ENCODE measurements around the gene CEP104. TPM values are rescaled to one million over a fixed set of nuclear protein-coding genes. Genes with fewer than 3 reads are reported as not detected.

Gene CEP104
- total RNA-seq, 6 experiments from 2014 or later, result 16.7 to 36.4 (median 26.6) TPM

DNA sequence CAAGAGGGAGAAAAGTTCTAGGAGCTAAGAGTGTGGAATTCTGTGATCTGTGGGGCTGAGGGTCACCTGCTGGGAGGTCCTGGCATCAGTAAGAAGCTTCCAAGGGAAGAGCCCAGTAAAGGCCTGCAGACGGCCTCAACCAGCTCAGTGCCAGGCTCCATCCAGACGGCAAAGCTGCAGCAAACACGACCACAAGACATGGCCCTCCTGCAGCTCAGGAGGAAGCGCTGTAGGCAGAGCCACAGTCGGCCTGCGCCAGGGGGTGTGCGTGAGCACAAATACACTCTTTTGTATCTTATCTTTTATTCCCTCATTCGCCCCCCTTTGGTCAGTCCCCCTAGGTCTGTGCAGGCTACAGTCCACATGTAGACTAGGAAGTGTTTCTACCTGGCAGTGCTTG, 29.7 kb upstream of the CEP104 start:
- Histone ChIP-seq H3K4me1 (no peaks in the 10 kb centered on the region), H3K36me3 (peaks cover 0 to 36% (median 11%) of the 10 kb centered on the region in 4 donors), H3K27me3 (no peaks in the 10 kb centered on the region), H3K27ac (no peak overlapping the region), H3K9me3 (no peaks in the 10 kb centered on the region), H3K4me3 (no peak overlapping the region)
- DNase-seq (peak in 1 of 3 donors; percentile 45), ATAC-seq (no peak)
- no peak for TF ChIP-seq POLR2A (IDR thresholded peaks at IDR 0.05)
- TF ChIP-seq, protein P1, sequence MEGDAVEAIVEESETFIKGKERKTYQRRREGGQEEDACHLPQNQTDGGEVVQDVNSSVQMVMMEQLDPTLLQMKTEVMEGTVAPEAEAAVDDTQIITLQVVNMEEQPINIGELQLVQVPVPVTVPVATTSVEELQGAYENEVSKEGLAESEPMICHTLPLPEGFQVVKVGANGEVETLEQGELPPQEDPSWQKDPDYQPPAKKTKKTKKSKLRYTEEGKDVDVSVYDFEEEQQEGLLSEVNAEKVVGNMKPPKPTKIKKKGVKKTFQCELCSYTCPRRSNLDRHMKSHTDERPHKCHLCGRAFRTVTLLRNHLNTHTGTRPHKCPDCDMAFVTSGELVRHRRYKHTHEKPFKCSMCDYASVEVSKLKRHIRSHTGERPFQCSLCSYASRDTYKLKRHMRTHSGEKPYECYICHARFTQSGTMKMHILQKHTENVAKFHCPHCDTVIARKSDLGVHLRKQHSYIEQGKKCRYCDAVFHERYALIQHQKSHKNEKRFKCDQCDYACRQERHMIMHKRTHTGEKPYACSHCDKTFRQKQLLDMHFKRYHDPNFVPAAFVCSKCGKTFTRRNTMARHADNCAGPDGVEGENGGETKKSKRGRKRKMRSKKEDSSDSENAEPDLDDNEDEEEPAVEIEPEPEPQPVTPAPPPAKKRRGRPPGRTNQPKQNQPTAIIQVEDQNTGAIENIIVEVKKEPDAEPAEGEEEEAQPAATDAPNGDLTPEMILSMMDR (IDR thresholded peaks at IDR 0.05), result no peak
- intact Hi-C loops (cut with DNase I), result no loop called here
- WGBS (ENCODE audit: insufficient coverage, low coverage, low lambda C conversion rate, missing lambda C conversion rate), result no CpG with 5 or more reads among the region's 8 CpGs

DNA sequence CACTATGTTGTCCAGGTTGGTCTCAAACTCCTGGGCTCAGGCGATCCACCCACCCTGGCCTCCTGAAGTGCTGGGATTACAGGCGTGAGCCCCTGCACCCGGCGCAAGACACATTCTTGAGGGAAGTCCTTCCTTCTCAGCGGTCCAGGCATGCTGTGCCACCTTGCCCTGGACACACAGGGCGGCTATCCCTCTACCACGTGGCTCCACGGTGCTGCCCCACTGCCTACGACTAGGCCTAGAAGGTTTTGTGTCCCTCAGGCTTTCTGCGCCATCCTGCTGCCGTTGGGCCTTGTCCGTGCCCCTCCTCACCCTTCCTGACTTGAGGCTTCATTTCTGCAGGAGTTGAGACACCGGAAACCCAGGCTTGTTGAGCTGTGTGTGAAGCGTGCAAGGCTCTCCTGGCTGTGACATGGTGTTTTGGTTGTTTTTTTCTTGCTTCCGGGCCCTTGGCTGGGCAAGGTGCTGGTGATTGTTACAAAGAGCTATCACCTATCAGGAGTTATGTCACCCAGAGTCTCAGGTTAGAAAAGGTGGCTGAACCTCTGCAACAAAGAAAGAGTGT, 29.2 kb upstream of the CEP104 start:
- intact Hi-C loops (cut with DNase I), result no loop called here
- TF ChIP-seq, protein P1 (IDR thresholded peaks at IDR 0.05), result no peak
- no peak for TF ChIP-seq POLR2A (IDR thresholded peaks at IDR 0.05)
- Histone ChIP-seq H3K9me3 (no peaks in the 10 kb centered on the region), H3K4me3 (no peak overlapping the region), H3K36me3 (peaks cover 0 to 34% (median 9%) of the 10 kb centered on the region in 4 donors), H3K27me3 (no peaks in the 10 kb centered on the region), H3K27ac (no peak overlapping the region), H3K4me1 (no peaks in the 10 kb centered on the region)
- ATAC-seq (peak in 1 of 4 donors; percentile 9), DNase-seq (peak in 1 of 3 donors; percentile 40)
- 92% methylated on average over 5 of the region's 15 CpGs for WGBS (ENCODE audit: insufficient coverage, low coverage, low lambda C conversion rate, missing lambda C conversion rate)

DNA sequence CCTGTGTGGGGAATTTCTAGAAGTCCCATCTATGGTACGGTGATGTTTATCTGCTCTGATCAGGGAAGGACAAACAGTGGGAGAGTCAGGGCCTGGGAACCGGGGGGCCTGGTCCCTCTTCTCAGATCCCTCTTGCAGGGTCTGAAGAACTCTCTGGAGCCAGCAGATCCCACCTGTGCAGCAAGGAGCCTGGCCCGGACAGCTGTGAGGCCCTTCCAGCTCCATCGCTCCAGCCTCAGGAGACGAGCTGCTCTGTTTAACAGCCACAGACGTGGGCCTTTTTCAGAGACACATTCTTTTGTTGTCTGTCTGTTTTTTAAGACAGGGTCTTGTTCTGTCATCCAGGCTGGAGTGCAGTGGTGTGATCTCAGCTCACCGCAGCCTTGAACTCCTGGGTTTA, 28.6 kb upstream of the CEP104 start:
- intact Hi-C loops (cut with DNase I), result no loop called here
- Histone ChIP-seq H3K27ac (no peak overlapping the region), H3K4me3 (no peak overlapping the region), H3K9me3 (no peaks in the 10 kb centered on the region), H3K27me3 (no peaks in the 10 kb centered on the region), H3K36me3 (peaks cover 0 to 29% (median 8%) of the 10 kb centered on the region in 4 donors), H3K4me1 (no peaks in the 10 kb centered on the region)
- ATAC-seq, result no peak
- WGBS (ENCODE audit: insufficient coverage, low coverage, low lambda C conversion rate, missing lambda C conversion rate), result 100% methylated on average over 1 of the region's 7 CpGs
- no peak for TF ChIP-seq POLR2A (IDR thresholded peaks at IDR 0.05)
- TF ChIP-seq, protein P1 (IDR thresholded peaks at IDR 0.05), result no peak
- DNase-seq, result peak in 1 of 3 donors; percentile 20

DNA sequence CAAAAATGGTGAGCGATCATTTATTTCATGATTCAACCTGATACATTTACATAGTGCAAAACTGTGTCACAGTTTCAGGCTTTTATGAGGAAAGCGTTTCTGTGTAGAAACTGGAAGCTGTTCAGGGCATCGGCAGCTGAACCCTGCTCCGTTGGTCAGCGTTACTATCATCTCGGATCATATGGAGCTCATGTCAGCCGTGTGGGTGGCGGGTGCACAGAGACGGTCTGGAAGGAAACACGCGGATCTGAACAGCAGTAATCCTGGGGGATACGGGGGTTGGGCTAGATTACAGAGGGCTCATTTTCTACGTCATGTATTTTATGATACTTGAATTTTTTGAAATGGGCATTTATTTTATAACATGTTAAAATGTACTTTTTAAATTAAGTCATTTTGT, 28.0 kb upstream of the CEP104 start:
- H3K9me3 ChIP-seq, result no peaks in the 10 kb centered on the region
- peak in 1 of 3 donors; percentile 34 for DNase-seq
- H3K27me3 ChIP-seq, result no peaks in the 10 kb centered on the region
- no peak overlapping the region for H3K27ac ChIP-seq
- peaks cover 0 to 22% (median 5%) of the 10 kb centered on the region in 4 donors for H3K36me3 ChIP-seq
- intact Hi-C loops (cut with DNase I), result no loop called here
- TF ChIP-seq, protein P1 (IDR thresholded peaks at IDR 0.05), result no peak
- no peak for ATAC-seq
- H3K4me3 ChIP-seq, result no peak overlapping the region
- 82% methylated on average over 13 of the region's 13 CpGs for WGBS (ENCODE audit: insufficient coverage, low coverage, low lambda C conversion rate, missing lambda C conversion rate)
- H3K4me1 ChIP-seq, result no peaks in the 10 kb centered on the region
